HepG2 (cell line): ENCODE results near the gene ALMS1. TPM values are rescaled to one million over a fixed set of nuclear protein-coding genes. Genes with fewer than 3 reads are reported as not detected.
A peak's percentile ranks its signal among the peaks of the same experiment; 100 is the strongest.
"Not testable (repeated sequence)": the region's sequence is repeated elsewhere in the genome, so short reads cannot be mapped to it uniquely, and the experiment has no call there.

Experiments used
- ATAC-seq: fragments of 200-7000 bp; cut with Tn5 transposase; 3 replicates; pipeline ENCODE4 v1.9.1; 2020; ENCODE audit warnings: mild to moderate bottlenecking, moderate library complexity
- BruUV-seq: library from RNA; stranded (reverse); fragments of 400-500 nt; replicated peaks from 2 replicates; lab custom pipeline; 2021; lab: Mats Ljungman, UMichigan
- CTCF ChIA-PET: fragments of 300-600 bp; formaldehyde crosslinking; extraction: SDS; loops from one replicate; lab custom pipeline; 2021; ENCODE audit warnings: low total read pairs, inconsistent platforms, low intra/inter-chr PET ratio; lab: Yijun Ruan, JAX
- POLR2A ChIA-PET: fragments of 350-600 bp; sonication (Branson Sonifier 250); formaldehyde crosslinking; loops from one replicate; lab custom pipeline; 2020; ENCODE audit warnings: antibody characterized with exemption, inconsistent platforms; lab: Yijun Ruan, JAX
- DNase-seq: peaks from one replicate; pipeline ENCODE4 v3.0.0-alpha.2; 2015; ENCODE audit warnings: low spot score
- FAIRE-seq: peaks from 3 replicates; lab custom pipeline; 2011; peaks lifted over from hg19 to GRCh38; lab: Jason Lieb, UNC
- H2AFZ ChIP-seq: one replicate; pipeline ENCODE4 v1.6.1; 2011; ENCODE audit warnings: low read length, inconsistent platforms
- H3K27ac ChIP-seq: fragments of 300-600 bp; 3 replicates; pipeline ENCODE4 v1.8.0; 2011; ENCODE audit warnings: mixed run types, mild to moderate bottlenecking, mixed read lengths, low read length, inconsistent platforms; ENCODE audit not compliant: insufficient read depth; ENCODE audit errors: extremely low read length
- H3K27me3 ChIP-seq, 2 experiments: fragments of 200-600 bp in 1 of 2; 2 replicates in 1 of 2; 3 replicates in 1 of 2; pipeline versions ENCODE4 v1.6.0 to v1.8.0; 2011; ENCODE audit warnings: low read length in 2 of 2, mild to moderate bottlenecking in 2 of 2, moderate library complexity in 2 of 2, inconsistent platforms in 1 of 2; ENCODE audit not compliant: insufficient read depth in 2 of 2, control insufficient read depth in 1 of 2
- H3K36me3 ChIP-seq, 2 experiments: fragments of 200-600 bp in 1 of 2; replicated peaks in 1 of 2; 2 replicates in 1 of 2; 3 replicates in 1 of 2; pipeline versions ENCODE4 v1.5.1 to v1.8.0; 2011; ENCODE audit warnings: low read length in 2 of 2, inconsistent platforms in 1 of 2; ENCODE audit not compliant: insufficient read depth in 2 of 2, control insufficient read depth in 1 of 2
- H3K4me1 ChIP-seq: 2 replicates; pipeline ENCODE4 v1.5.1; 2012; ENCODE audit warnings: low read length, inconsistent platforms; ENCODE audit not compliant: insufficient read depth
- H3K4me2 ChIP-seq: 2 replicates; pipeline ENCODE4 v1.6.0; 2011; ENCODE audit warnings: low read depth, low read length, inconsistent platforms
- H3K4me3 ChIP-seq, 3 experiments: fragments of 200-600 bp in 1 of 3; sonication (generic), shearing (Covaris generic) in 1 of 3; replicated peaks in 1 of 3; 2 replicates each; pipeline ENCODE4 v1.5.1; 2011 to 2016; ENCODE audit warnings: low read length in 3 of 3, inconsistent platforms in 2 of 3, low read depth in 2 of 3, mild to moderate bottlenecking in 2 of 3, control low read depth in 1 of 3, mixed read lengths in 1 of 3; ENCODE audit not compliant: insufficient read depth in 1 of 3
- H3K79me2 ChIP-seq: one replicate; pipeline ENCODE4 v1.6.1; 2011; ENCODE audit warnings: low read length, inconsistent platforms; ENCODE audit not compliant: insufficient read depth
- H3K9ac ChIP-seq: 2 replicates; pipeline ENCODE4 v1.6.0; 2011; ENCODE audit warnings: mild to moderate bottlenecking, low read depth, low read length, inconsistent platforms; ENCODE audit not compliant: insufficient read depth
- H3K9me3 ChIP-seq: 2 replicates; pipeline ENCODE4 v1.5.1; 2012; ENCODE audit warnings: mild to moderate bottlenecking, low read length
- H4K20me1 ChIP-seq: 2 replicates; pipeline ENCODE4 v1.6.0; 2011; ENCODE audit warnings: inconsistent platforms, mild to moderate bottlenecking, low read length, moderate library complexity; ENCODE audit not compliant: insufficient read depth
- MAFF ChIP-seq: IDR thresholded peaks from 2 replicates; pipeline ENCODE4 v1.6.1; 2011; ENCODE audit warnings: low read depth, low read length, improper control_type of control experiment
- MAFK ChIP-seq, 2 experiments: IDR thresholded peaks in 1 of 2; conservative IDR thresholded peaks in 1 of 2; 2 replicates each; pipeline ENCODE4 v1.6.1; 2011; ENCODE audit warnings: improper control_type of control experiment in 2 of 2, low read length in 2 of 2
- SOX5 ChIP-seq: IDR thresholded peaks from 2 replicates; pipeline ENCODE4 v1.6.1; 2016; ENCODE audit warnings: borderline replicate concordance
- WGBS: methylation state at CpG from one replicate; pipeline ENCODE4 v1.1.6; 2017; ENCODE audit warnings: low lambda C conversion rate; 5-methylcytosine and 5-hydroxymethylcytosine counted together
- in situ Hi-C: cut with HindIII; loops from 2 replicates; pipeline ENCODE4 v1.10.0; 2017; ENCODE audit warnings: low pct_unique_long_range_greater_than_20kb; ENCODE audit not compliant: extremely low pct_ligation_motif_present
- intact Hi-C: fragments of 100-400 bp; cut with micrococcal nuclease; formaldehyde crosslinking; loops from one replicate; pipeline ENCODE4 v1.10.0; 2022; ENCODE audit not compliant: unreplicated experiment
- polyA plus RNA-seq, 8 experiments: library from polyadenylated mRNA; depleted of rRNA in 3 of 8; stranded (reverse) in 7 of 8; unstranded in 1 of 8; fragments of >200 nt; fragmentation: Illumina TruSeq in 4 of 8; extraction: Trizol in 4 of 8; gene quantifications; 2 replicates each; pipeline versions ENCODE4 v1.2.1 to v1.2.3, GENCODE V29; 2011 to 2016; ENCODE audit warnings: low read depth in 4 of 8, missing spikeins in 1 of 8, mixed read lengths in 1 of 8; ENCODE audit not compliant: insufficient read depth in 1 of 8
- total RNA-seq, 5 experiments: library from RNA; depleted of rRNA; stranded (reverse); fragments of >200 nt; fragmentation: Illumina TruSeq; extraction: Trizol; gene quantifications; 2 replicates each; pipeline ENCODE4 v1.2.3, GENCODE V29; 2016; ENCODE audit warnings: low read depth in 1 of 5
- TF ChIP-seq, protein P1 (sequence below): sonication (generic); formaldehyde crosslinking; IDR thresholded peaks from 2 replicates; pipeline ENCODE4 v1.4.0; 2020; ENCODE audit warnings: missing genetic modification reagents
- TF ChIP-seq, protein P2 (sequence below): sonication (generic); formaldehyde crosslinking; IDR thresholded peaks from 2 replicates; pipeline ENCODE4 v1.4.0; 2020; ENCODE audit warnings: missing genetic modification reagents; ENCODE audit errors: not compliant biosample characterization
- TF ChIP-seq, protein P3 (sequence below): sonication (generic); IDR thresholded peaks from 2 replicates; pipeline ENCODE4 v1.6.1; 2016; ENCODE audit warnings: low read depth, borderline replicate concordance

ALMS1 gene
- total and polyA plus RNA-seq, 2 of the 13 experiments (the other 11 are each of a cell fraction or from before 2014, with no cell fraction given), result 12.9 to 21.2 TPM

DNA sequence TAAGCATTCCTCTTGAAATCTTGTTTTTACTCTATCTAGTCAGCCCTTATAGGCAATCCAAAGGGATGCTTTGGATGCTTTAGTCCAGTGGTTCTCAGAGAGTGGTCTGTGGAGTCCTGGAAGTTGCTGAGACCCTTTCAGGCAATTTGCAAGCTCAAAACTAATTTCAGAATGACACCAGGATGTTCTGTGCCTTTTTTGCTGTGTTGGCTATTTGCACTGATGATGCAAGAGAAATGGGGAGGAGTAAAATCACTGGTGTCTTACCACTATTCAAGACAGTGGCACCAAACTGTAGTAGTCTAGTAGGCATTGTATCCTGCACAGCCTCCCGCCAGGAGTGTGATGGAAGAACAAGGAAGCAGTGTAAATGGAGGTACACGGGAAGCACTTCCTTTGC is 219.0 kb downstream of the ALMS1 start:
- not testable (repeated sequence) for H3K79me2 ChIP-seq
- TF ChIP-seq MAFF, result peak; percentile 82
- peak; percentile 61 to 78; a peak in 3 of 4 replicates for TF ChIP-seq MAFK (conservative IDR thresholded peaks at IDR 0.05 in 1 of 2, IDR thresholded peaks at IDR 0.05 in 1 of 2; ENCODE audit: low read length in 2 of 2)
- TF ChIP-seq, all 625 proteins: peak for 2; not testable (repeated sequence) for 623
- BruUV-seq, H3K9ac ChIP-seq, H3K27me3 ChIP-seq, intact Hi-C loops, DNase-seq, H4K20me1 ChIP-seq, H3K27ac ChIP-seq, POLR2A ChIA-PET, in situ Hi-C loops, H2AFZ ChIP-seq, ATAC-seq, CTCF ChIA-PET, H3K4me1 ChIP-seq, H3K4me2 ChIP-seq, H3K36me3 ChIP-seq, H3K4me3 ChIP-seq, H3K9me3 ChIP-seq, FAIRE-seq: not testable (repeated sequence)
- WGBS, result 100% methylated on average over 2 of the region's 2 CpGs

DNA sequence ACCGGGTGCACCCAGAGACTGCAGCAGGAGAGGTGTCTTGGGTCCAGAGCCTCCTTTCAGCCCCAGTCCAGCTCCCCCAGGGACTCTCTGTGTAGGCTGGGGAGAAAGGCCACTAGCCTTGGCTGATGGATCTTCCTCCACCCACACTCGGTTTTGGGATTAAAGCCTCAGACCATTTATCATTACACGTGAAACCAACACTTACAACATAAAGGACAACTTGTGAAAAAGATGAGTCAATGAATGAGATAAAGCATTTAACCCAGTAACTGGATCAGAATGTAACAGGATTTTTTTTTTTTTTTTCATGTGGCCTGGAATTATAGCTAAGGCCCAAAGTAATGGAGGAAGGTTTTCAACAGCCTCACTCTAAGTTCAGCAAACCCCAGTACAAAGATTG is 224.5 kb downstream of the ALMS1 start:
- no peaks in the 10 kb centered on the region for H3K79me2 ChIP-seq
- no peak overlapping the region for H3K4me3 ChIP-seq
- TF ChIP-seq, protein P1, sequence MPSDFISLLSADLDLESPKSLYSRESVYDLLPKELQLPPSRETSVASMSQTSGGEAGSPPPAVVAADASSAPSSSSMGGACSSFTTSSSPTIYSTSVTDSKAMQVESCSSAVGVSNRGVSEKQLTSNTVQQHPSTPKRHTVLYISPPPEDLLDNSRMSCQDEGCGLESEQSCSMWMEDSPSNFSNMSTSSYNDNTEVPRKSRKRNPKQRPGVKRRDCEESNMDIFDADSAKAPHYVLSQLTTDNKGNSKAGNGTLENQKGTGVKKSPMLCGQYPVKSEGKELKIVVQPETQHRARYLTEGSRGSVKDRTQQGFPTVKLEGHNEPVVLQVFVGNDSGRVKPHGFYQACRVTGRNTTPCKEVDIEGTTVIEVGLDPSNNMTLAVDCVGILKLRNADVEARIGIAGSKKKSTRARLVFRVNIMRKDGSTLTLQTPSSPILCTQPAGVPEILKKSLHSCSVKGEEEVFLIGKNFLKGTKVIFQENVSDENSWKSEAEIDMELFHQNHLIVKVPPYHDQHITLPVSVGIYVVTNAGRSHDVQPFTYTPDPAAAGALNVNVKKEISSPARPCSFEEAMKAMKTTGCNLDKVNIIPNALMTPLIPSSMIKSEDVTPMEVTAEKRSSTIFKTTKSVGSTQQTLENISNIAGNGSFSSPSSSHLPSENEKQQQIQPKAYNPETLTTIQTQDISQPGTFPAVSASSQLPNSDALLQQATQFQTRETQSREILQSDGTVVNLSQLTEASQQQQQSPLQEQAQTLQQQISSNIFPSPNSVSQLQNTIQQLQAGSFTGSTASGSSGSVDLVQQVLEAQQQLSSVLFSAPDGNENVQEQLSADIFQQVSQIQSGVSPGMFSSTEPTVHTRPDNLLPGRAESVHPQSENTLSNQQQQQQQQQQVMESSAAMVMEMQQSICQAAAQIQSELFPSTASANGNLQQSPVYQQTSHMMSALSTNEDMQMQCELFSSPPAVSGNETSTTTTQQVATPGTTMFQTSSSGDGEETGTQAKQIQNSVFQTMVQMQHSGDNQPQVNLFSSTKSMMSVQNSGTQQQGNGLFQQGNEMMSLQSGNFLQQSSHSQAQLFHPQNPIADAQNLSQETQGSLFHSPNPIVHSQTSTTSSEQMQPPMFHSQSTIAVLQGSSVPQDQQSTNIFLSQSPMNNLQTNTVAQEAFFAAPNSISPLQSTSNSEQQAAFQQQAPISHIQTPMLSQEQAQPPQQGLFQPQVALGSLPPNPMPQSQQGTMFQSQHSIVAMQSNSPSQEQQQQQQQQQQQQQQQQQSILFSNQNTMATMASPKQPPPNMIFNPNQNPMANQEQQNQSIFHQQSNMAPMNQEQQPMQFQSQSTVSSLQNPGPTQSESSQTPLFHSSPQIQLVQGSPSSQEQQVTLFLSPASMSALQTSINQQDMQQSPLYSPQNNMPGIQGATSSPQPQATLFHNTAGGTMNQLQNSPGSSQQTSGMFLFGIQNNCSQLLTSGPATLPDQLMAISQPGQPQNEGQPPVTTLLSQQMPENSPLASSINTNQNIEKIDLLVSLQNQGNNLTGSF (CRISPR knock-in tag), result no peak
- TF ChIP-seq, protein P2, sequence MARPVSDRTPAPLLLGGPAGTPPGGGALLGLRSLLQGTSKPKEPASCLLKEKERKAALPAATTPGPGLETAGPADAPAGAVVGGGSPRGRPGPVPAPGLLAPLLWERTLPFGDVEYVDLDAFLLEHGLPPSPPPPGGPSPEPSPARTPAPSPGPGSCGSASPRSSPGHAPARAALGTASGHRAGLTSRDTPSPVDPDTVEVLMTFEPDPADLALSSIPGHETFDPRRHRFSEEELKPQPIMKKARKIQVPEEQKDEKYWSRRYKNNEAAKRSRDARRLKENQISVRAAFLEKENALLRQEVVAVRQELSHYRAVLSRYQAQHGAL (CRISPR knock-in tag), result no peak
- no peak for TF ChIP-seq SOX5 (CRISPR knock-in tag)
- TF ChIP-seq, protein P3, sequence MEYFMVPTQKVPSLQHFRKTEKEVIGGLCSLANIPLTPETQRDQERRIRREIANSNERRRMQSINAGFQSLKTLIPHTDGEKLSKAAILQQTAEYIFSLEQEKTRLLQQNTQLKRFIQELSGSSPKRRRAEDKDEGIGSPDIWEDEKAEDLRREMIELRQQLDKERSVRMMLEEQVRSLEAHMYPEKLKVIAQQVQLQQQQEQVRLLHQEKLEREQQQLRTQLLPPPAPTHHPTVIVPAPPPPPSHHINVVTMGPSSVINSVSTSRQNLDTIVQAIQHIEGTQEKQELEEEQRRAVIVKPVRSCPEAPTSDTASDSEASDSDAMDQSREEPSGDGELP, result no peak
- ATAC-seq, result no peak
- DNase-seq, result no peak
- WGBS, result 88% methylated on average over 3 of the region's 3 CpGs
- no peak for FAIRE-seq
- intact Hi-C loops (no loop called here), in situ Hi-C loops (no loop called here)
- no peaks in the 10 kb centered on the region for H3K4me1 ChIP-seq
- BruUV-seq, result no TSS peak
- H3K36me3 ChIP-seq, result peaks cover 0 to 1% of the 10 kb centered on the region in 2 experiments; a peak in 1 of 5 replicates
- H3K27ac ChIP-seq, result no peak overlapping the region
- no peak overlapping the region for H3K4me2 ChIP-seq
- ChIA-PET POLR2A (no interaction called here), CTCF (no interaction called here)
- no peaks in the 10 kb centered on the region for H3K27me3 ChIP-seq
- no peaks in the 10 kb centered on the region for H4K20me1 ChIP-seq
- H3K9ac ChIP-seq, result no peak overlapping the region
- H2AFZ ChIP-seq, result no peak overlapping the region
- no peaks in the 10 kb centered on the region for H3K9me3 ChIP-seq
